ENCODE results near the gene OR10A7.
"Not testable (repeated sequence)": the region's sequence is repeated elsewhere in the genome, so short reads cannot be mapped to it uniquely, and the experiment has no call there.

OR10A7 gene

GRCh38 chr12:55220725-55221124 lies at the start of gene OR10A7:
Gene OR10A7 (plus strand): TSS chr12:55221025. CDS start chr12:55221025, 0 bp downstream.
- DNase-seq (ENCODE audit: low read depth), result no peak

- DNase-seq (ENCODE audit: low read depth), result no peak
Measured at GRCh38 chr12:55171445-55171844, 49.4 kb upstream of the OR10A7 start.

- not testable (repeated sequence) for DNase-seq (ENCODE audit: low read depth)
Measured at GRCh38 chr12:55171846-55172245, 49.0 kb upstream of the OR10A7 start.

GRCh38 chr12:55172686-55173085 lies 48.1 kb upstream of the OR10A7 start:
- DNase-seq (ENCODE audit: low read depth), result no peak

GRCh38 chr12:55173456-55173855 lies 47.4 kb upstream of the OR10A7 start:
- no peak for DNase-seq (ENCODE audit: low read depth)

GRCh38 chr12:55188573-55188972 lies 32.3 kb upstream of the OR10A7 start:
- DNase-seq (ENCODE audit: low read depth), result no peak

- peak; percentile 72 for DNase-seq (ENCODE audit: low read depth)
Measured at GRCh38 chr12:55188974-55189556, 31.8 kb upstream of the OR10A7 start.

GRCh38 chr12:55194382-55194781 lies 26.4 kb upstream of the OR10A7 start:
- DNase-seq (ENCODE audit: low read depth), result no peak

GRCh38 chr12:55226523-55226922 lies 5.7 kb downstream of the OR10A7 start:
- DNase-seq (ENCODE audit: low read depth), result no peak

GRCh38 chr12:55227643-55228042 lies 6.8 kb downstream of the OR10A7 start:
- no peak for DNase-seq (ENCODE audit: low read depth)

- DNase-seq (ENCODE audit: low read depth), result no peak
Measured at GRCh38 chr12:55244309-55244708, 23.5 kb downstream of the OR10A7 start, which contains the start of gene OR6C74. Gene OR6C74 (plus strand): TSS chr12:55244609. CDS start chr12:55247288, 2,679 bp downstream.

GRCh38 chr12:55246159-55246558 lies 25.3 kb downstream of the OR10A7 start:
- DNase-seq (ENCODE audit: low read depth), result no peak

GRCh38 chr12:55250944-55251343 lies 30.1 kb downstream of the OR10A7 start:
- peak; percentile 0 for DNase-seq (ENCODE audit: low read depth)

- DNase-seq (ENCODE audit: low read depth), result no peak
Measured at GRCh38 chr12:55253281-55253680, 32.5 kb downstream of the OR10A7 start.

GRCh38 chr12:55256831-55257230 lies 36.0 kb downstream of the OR10A7 start:
- no peak for DNase-seq (ENCODE audit: low read depth)

- no peak for DNase-seq (ENCODE audit: low read depth)
Measured at GRCh38 chr12:55258303-55258702, 37.5 kb downstream of the OR10A7 start.
